ENCODE data around the gene RTN3.
A peak's percentile ranks its signal among the peaks of the same experiment; 100 is the strongest.
"Not testable (repeated sequence)": the region's sequence is repeated elsewhere in the genome, so short reads cannot be mapped to it uniquely, and the experiment has no call there.

The RTN3 gene, protein sequence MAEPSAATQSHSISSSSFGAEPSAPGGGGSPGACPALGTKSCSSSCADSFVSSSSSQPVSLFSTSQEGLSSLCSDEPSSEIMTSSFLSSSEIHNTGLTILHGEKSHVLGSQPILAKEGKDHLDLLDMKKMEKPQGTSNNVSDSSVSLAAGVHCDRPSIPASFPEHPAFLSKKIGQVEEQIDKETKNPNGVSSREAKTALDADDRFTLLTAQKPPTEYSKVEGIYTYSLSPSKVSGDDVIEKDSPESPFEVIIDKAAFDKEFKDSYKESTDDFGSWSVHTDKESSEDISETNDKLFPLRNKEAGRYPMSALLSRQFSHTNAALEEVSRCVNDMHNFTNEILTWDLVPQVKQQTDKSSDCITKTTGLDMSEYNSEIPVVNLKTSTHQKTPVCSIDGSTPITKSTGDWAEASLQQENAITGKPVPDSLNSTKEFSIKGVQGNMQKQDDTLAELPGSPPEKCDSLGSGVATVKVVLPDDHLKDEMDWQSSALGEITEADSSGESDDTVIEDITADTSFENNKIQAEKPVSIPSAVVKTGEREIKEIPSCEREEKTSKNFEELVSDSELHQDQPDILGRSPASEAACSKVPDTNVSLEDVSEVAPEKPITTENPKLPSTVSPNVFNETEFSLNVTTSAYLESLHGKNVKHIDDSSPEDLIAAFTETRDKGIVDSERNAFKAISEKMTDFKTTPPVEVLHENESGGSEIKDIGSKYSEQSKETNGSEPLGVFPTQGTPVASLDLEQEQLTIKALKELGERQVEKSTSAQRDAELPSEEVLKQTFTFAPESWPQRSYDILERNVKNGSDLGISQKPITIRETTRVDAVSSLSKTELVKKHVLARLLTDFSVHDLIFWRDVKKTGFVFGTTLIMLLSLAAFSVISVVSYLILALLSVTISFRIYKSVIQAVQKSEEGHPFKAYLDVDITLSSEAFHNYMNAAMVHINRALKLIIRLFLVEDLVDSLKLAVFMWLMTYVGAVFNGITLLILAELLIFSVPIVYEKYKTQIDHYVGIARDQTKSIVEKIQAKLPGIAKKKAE

GRCh38 chr11:63681321-63682065 is at the start of gene RTN3:
RTN3 (plus strand) TSS chr11:63681500; CDS start chr11:63681637, 137 bp downstream.
- DNase-seq: peak; percentile 98
- Mint-ChIP-seq H3K27ac (peak within 1 kb of the TSS; percentile 96), H3K36me3 (ENCODE audit: low read depth) (peaks cover 5% of the 10 kb centered on the region), H3K4me1 (peaks cover 40% of the 10 kb centered on the region), H3K4me3 (peak within 1 kb of the TSS; percentile 94), H3K9me3 (no peaks in the 10 kb centered on the region), H3K27me3 (ENCODE audit: low read depth, poor library complexity) (peaks cover 14% of the 10 kb centered on the region)
- TF ChIP-seq, protein P1, sequence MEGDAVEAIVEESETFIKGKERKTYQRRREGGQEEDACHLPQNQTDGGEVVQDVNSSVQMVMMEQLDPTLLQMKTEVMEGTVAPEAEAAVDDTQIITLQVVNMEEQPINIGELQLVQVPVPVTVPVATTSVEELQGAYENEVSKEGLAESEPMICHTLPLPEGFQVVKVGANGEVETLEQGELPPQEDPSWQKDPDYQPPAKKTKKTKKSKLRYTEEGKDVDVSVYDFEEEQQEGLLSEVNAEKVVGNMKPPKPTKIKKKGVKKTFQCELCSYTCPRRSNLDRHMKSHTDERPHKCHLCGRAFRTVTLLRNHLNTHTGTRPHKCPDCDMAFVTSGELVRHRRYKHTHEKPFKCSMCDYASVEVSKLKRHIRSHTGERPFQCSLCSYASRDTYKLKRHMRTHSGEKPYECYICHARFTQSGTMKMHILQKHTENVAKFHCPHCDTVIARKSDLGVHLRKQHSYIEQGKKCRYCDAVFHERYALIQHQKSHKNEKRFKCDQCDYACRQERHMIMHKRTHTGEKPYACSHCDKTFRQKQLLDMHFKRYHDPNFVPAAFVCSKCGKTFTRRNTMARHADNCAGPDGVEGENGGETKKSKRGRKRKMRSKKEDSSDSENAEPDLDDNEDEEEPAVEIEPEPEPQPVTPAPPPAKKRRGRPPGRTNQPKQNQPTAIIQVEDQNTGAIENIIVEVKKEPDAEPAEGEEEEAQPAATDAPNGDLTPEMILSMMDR (IDR thresholded peaks at IDR 0.05): no peak

GRCh38 chr11:63635762-63636465 is 45.4 kb upstream of the RTN3 start:
- peaks cover 6% of the 10 kb centered on the region for H3K4me1 Mint-ChIP-seq
- H3K36me3 Mint-ChIP-seq (ENCODE audit: low read depth): peaks cover 23% of the 10 kb centered on the region
- no peak overlapping the region for H3K4me3 Mint-ChIP-seq
- TF ChIP-seq, protein P1 (IDR thresholded peaks at IDR 0.05): peak; percentile 83
- no peaks in the 10 kb centered on the region for H3K27me3 Mint-ChIP-seq (ENCODE audit: low read depth, poor library complexity)
- H3K27ac Mint-ChIP-seq: no peak overlapping the region
- H3K9me3 Mint-ChIP-seq: no peaks in the 10 kb centered on the region
- DNase-seq: peak; percentile 73

GRCh38 chr11:63638436-63638835 is 42.9 kb upstream of the RTN3 start:
- not testable (repeated sequence) for H3K27ac Mint-ChIP-seq; H3K4me3 Mint-ChIP-seq; H3K27me3 Mint-ChIP-seq (ENCODE audit: low read depth, poor library complexity); DNase-seq; H3K4me1 Mint-ChIP-seq; H3K9me3 Mint-ChIP-seq
- peaks cover 29% of the 10 kb centered on the region for H3K36me3 Mint-ChIP-seq (ENCODE audit: low read depth)

DNA sequence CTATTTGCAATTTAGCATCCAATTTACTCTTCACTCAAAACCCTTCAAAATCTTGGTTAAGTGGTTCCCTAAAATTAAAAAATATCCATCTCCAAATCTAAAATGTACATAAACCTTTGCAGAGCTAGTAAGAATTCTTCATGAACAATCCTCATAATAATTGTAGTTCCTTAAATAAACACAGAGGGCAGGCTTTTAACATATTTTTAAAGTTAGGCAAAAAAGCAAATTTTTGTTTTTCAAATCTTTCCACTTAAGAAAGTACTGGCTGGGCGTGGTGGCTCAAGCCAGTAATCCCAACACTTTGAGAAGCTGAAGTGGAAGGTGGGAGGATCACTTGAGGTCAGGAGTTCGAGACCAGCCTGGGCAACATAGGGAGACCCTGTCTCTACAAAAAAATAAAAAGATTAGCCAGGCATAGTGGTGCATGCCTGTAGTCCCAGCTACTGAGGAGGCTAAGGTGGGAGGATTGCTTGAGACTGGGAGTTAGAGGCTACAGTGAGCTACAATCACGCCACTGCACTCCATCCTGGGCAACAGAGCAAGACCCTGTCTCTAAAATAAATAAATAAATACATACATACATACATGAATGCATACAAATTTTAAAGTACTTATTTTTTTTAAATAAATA is 42.0 kb upstream of the RTN3 start:
- Mint-ChIP-seq H3K9me3 (no peaks in the 10 kb centered on the region), H3K4me1 (peaks cover 6% of the 10 kb centered on the region), H3K27ac (no peak overlapping the region), H3K4me3 (no peak overlapping the region), H3K36me3 (ENCODE audit: low read depth) (peaks cover 29% of the 10 kb centered on the region), H3K27me3 (ENCODE audit: low read depth, poor library complexity) (no peaks in the 10 kb centered on the region)
- TF ChIP-seq, protein P1 (IDR thresholded peaks at IDR 0.05): peak; percentile 28
- DNase-seq: no peak

- DNase-seq: no peak
- Mint-ChIP-seq H3K4me3 (no peak overlapping the region), H3K27me3 (ENCODE audit: low read depth, poor library complexity) (no peaks in the 10 kb centered on the region), H3K4me1 (no peaks in the 10 kb centered on the region), H3K36me3 (ENCODE audit: low read depth) (peaks cover 32% of the 10 kb centered on the region), H3K9me3 (no peaks in the 10 kb centered on the region), H3K27ac (no peak overlapping the region)
- TF ChIP-seq, protein P1 (IDR thresholded peaks at IDR 0.05): no peak
Observed at GRCh38 chr11:63641727-63642126, 39.6 kb upstream of the RTN3 start.
